ENCODE data around the gene MAPK9.

DNA sequence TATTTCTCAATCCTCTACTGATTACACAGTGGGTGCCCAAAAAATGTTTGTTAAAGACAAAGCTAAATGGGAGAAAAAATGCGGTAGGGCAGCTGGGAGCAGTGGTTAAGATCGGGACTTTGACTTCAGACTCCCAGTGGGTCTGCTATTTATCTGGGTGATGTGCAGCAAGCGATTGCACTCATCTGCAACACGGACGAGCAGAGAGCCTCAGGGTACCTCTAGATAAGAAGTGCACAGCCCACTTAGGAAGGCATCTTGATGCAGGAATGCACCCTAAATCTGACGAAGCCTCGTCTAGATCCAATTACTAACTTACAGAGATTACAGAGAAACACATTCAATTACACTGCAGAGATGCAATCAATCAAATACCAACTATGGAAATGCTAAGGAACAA is 4.0 kb downstream of the MAPK9 start:
- TF ChIP-seq, protein P1, sequence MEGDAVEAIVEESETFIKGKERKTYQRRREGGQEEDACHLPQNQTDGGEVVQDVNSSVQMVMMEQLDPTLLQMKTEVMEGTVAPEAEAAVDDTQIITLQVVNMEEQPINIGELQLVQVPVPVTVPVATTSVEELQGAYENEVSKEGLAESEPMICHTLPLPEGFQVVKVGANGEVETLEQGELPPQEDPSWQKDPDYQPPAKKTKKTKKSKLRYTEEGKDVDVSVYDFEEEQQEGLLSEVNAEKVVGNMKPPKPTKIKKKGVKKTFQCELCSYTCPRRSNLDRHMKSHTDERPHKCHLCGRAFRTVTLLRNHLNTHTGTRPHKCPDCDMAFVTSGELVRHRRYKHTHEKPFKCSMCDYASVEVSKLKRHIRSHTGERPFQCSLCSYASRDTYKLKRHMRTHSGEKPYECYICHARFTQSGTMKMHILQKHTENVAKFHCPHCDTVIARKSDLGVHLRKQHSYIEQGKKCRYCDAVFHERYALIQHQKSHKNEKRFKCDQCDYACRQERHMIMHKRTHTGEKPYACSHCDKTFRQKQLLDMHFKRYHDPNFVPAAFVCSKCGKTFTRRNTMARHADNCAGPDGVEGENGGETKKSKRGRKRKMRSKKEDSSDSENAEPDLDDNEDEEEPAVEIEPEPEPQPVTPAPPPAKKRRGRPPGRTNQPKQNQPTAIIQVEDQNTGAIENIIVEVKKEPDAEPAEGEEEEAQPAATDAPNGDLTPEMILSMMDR (IDR thresholded peaks at IDR 0.05), result no peak
- no peak for TF ChIP-seq POLR2A (IDR thresholded peaks at IDR 0.05)

All from right lobe of liver (tissue), 4 donors.